KMS-11 (cell line): ENCODE results near the gene PAX1.
A peak's percentile ranks its signal among the peaks of the same experiment; 100 is the strongest.

Experiments used
- H2AFZ ChIP-seq: fragments of 200-600 bp; sonication (generic); 2 replicates; pipeline ENCODE4 v1.6.1; 2016; ENCODE audit warnings: antibody characterized with exemption, mixed run types, low read depth
- H3K27ac ChIP-seq: fragments of 200-600 bp; sonication (generic); 2 replicates; pipeline ENCODE4 v1.6.1; 2016; ENCODE audit warnings: mild to moderate bottlenecking, mixed run types
- H3K27me3 ChIP-seq: fragments of 200-600 bp; sonication (generic); 2 replicates; pipeline ENCODE4 v1.6.1; 2017; ENCODE audit warnings: mild to moderate bottlenecking, low read depth, mixed run types, moderate library complexity; ENCODE audit not compliant: insufficient read depth
- H3K36me3 ChIP-seq: fragments of 200-600 bp; sonication (generic); 2 replicates; pipeline ENCODE4 v1.6.1; 2017; ENCODE audit warnings: mild to moderate bottlenecking, mixed run types; ENCODE audit not compliant: insufficient read depth
- H3K4me1 ChIP-seq: fragments of 200-600 bp; sonication (generic); 2 replicates; pipeline ENCODE4 v1.6.1; 2016; ENCODE audit warnings: mild to moderate bottlenecking, low read depth, mixed run types; ENCODE audit not compliant: poor library complexity, severe bottlenecking
- H3K4me2 ChIP-seq: fragments of 200-600 bp; sonication (generic); 2 replicates; pipeline ENCODE4 v1.7.0; 2016; ENCODE audit warnings: mild to moderate bottlenecking, mixed run types
- H3K4me3 ChIP-seq: fragments of 200-600 bp; sonication (generic); IDR thresholded peaks from 2 replicates; pipeline ENCODE4 v1.6.1; 2017; ENCODE audit warnings: low read depth, low read length, mixed read lengths; ENCODE audit not compliant: insufficient read depth
- H3K79me2 ChIP-seq: fragments of 200-600 bp; sonication (generic); 2 replicates; pipeline ENCODE4 v1.6.1; 2016; ENCODE audit warnings: low read depth, mixed run types; ENCODE audit not compliant: insufficient read depth
- H3K9ac ChIP-seq: fragments of 200-600 bp; sonication (generic); 2 replicates; pipeline ENCODE4 v1.6.1; 2016; ENCODE audit warnings: mild to moderate bottlenecking, mixed run types
- H4K20me1 ChIP-seq: fragments of 200-600 bp; sonication (generic); 2 replicates; pipeline ENCODE4 v1.6.1; 2016; ENCODE audit warnings: mild to moderate bottlenecking, mixed run types; ENCODE audit not compliant: insufficient read depth
- TF ChIP-seq, protein P1 (sequence below): fragments of 200-600 bp; sonication (generic); conservative IDR thresholded peaks from 2 replicates; pipeline ENCODE4 v1.6.1; 2017; ENCODE audit warnings: low read depth, mild to moderate bottlenecking, antibody characterized with exemption, low read length, moderate library complexity, mixed read lengths

The PAX1 gene

GRCh38 chr20:21703717-21704407 is 1.6 kb upstream of the PAX1 start:
- TF ChIP-seq, protein P1, sequence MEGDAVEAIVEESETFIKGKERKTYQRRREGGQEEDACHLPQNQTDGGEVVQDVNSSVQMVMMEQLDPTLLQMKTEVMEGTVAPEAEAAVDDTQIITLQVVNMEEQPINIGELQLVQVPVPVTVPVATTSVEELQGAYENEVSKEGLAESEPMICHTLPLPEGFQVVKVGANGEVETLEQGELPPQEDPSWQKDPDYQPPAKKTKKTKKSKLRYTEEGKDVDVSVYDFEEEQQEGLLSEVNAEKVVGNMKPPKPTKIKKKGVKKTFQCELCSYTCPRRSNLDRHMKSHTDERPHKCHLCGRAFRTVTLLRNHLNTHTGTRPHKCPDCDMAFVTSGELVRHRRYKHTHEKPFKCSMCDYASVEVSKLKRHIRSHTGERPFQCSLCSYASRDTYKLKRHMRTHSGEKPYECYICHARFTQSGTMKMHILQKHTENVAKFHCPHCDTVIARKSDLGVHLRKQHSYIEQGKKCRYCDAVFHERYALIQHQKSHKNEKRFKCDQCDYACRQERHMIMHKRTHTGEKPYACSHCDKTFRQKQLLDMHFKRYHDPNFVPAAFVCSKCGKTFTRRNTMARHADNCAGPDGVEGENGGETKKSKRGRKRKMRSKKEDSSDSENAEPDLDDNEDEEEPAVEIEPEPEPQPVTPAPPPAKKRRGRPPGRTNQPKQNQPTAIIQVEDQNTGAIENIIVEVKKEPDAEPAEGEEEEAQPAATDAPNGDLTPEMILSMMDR = no peak
- Histone ChIP-seq H3K27ac (no peak overlapping the region), H3K4me1 (no peaks in the 10 kb centered on the region), H3K79me2 (no peaks in the 10 kb centered on the region), H3K9ac (no peak overlapping the region), H3K4me3 (no peak overlapping the region), H3K4me2 (no peak overlapping the region; the same call in 1 of the 2 replicates), H3K27me3 (no peaks in the 10 kb centered on the region), H2AFZ (no peak overlapping the region; the same call in 1 of the 2 replicates), H3K36me3 (no peaks in the 10 kb centered on the region), H4K20me1 (no peaks in the 10 kb centered on the region)

GRCh38 chr20:21704408-21705385 is 767 bp upstream of the PAX1 start:
- Histone ChIP-seq H3K4me3 (no peak overlapping the region), H3K27me3 (no peaks in the 10 kb centered on the region), H3K4me2 (peak overlapping the region; percentile 39; the same call in 1 of the 2 replicates), H3K9ac (no peak overlapping the region), H3K27ac (no peak overlapping the region), H3K36me3 (no peaks in the 10 kb centered on the region), H2AFZ (peak overlapping the region; percentile 26; the same call in 1 of the 2 replicates), H3K4me1 (no peaks in the 10 kb centered on the region), H4K20me1 (no peaks in the 10 kb centered on the region), H3K79me2 (no peaks in the 10 kb centered on the region)
- TF ChIP-seq, protein P1 = no peak

GRCh38 chr20:21706261-21707195 is 1.1 kb downstream of the PAX1 start:
- TF ChIP-seq, protein P1 = no peak
- no peak overlapping the region for H3K4me3 ChIP-seq
- no peaks in the 10 kb centered on the region for H3K36me3 ChIP-seq
- no peak overlapping the region for H3K27ac ChIP-seq
- H2AFZ ChIP-seq = peak overlapping the region; percentile 47; the same call in 1 of the 2 replicates
- H3K4me2 ChIP-seq = no peak overlapping the region
- no peaks in the 10 kb centered on the region for H3K27me3 ChIP-seq
- H4K20me1 ChIP-seq = no peaks in the 10 kb centered on the region
- no peak overlapping the region for H3K9ac ChIP-seq
- no peaks in the 10 kb centered on the region for H3K79me2 ChIP-seq
- no peaks in the 10 kb centered on the region for H3K4me1 ChIP-seq

GRCh38 chr20:21707267-21707666 is 1.8 kb downstream of the PAX1 start:
- Histone ChIP-seq H3K4me2 (no peak overlapping the region), H3K4me3 (no peak overlapping the region), H3K27ac (no peak overlapping the region), H3K9ac (no peak overlapping the region), H3K79me2 (no peaks in the 10 kb centered on the region), H3K36me3 (no peaks in the 10 kb centered on the region), H3K27me3 (no peaks in the 10 kb centered on the region), H2AFZ (no peak overlapping the region), H3K4me1 (no peaks in the 10 kb centered on the region), H4K20me1 (no peaks in the 10 kb centered on the region)
- TF ChIP-seq, protein P1 = no peak
